ENCODE data around the gene FBXL17. TPM values are rescaled to one million over a fixed set of nuclear protein-coding genes. Genes with fewer than 3 reads are reported as not detected.

FBXL17 gene
- total RNA-seq, 1 experiment from 2014 or later: 5.3 TPM

DNA sequence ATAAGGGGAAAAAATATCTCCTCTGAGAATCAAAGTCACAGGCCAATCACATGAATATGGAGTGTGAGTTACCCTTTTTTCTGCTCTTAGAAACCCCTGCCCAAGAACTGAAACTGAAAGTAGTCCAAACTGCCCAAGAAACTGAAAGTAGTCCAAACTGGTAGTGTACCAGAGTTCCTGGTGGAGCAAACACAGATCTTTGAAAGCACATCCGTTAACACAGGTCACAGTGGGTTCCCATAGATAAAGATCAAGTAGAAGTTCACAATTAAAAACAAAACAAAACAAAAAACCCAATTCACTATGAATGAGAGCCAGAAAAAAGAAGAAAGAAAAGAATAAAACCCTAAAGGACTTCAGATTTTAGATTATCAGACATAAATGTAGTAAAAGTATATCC is 378.7 kb downstream of the FBXL17 start:
- Histone ChIP-seq H3K23ac (ENCODE audit: insufficient read length, low read depth, low read length) (no peak overlapping the region), H2BK5ac (ENCODE audit: insufficient read length, low read length) (no peak overlapping the region), H3K14ac (ENCODE audit: insufficient read depth, low read length) (no peak overlapping the region), H2BK20ac (ENCODE audit: low read depth, low read length, poor library complexity, severe bottlenecking) (no peak overlapping the region), H4K5ac (ENCODE audit: insufficient read length, low read depth, low read length) (no peak overlapping the region), H3K27me3 (ENCODE audit: insufficient read depth, low read length) (no peaks in the 10 kb centered on the region), H3K4me1 (ENCODE audit: insufficient read depth, low read length) (no peaks in the 10 kb centered on the region), H3K18ac (ENCODE audit: insufficient read length, low read depth, low read length) (no peak overlapping the region), H3K4ac (ENCODE audit: low read depth, low read length) (no peak overlapping the region), H2AK5ac (ENCODE audit: insufficient read length, low read length) (no peak overlapping the region), H4K8ac (replicated peaks; ENCODE audit: insufficient read length, low read depth, low read length) (no peak overlapping the region), H2BK15ac (ENCODE audit: low read depth, low read length) (no peak overlapping the region), H3K9ac (ENCODE audit: extremely low read depth, insufficient read length, low read length) (no peak overlapping the region), H3K56ac (ENCODE audit: insufficient read length, low read depth, low read length) (no peak overlapping the region), H3K23me2 (ENCODE audit: insufficient read length, low read depth, low read length, poor library complexity, severe bottlenecking) (no peaks in the 10 kb centered on the region), H3K79me1 (ENCODE audit: insufficient read depth, low read depth, low read length, poor library complexity, severe bottlenecking) (no peaks in the 10 kb centered on the region), H3K27ac (ENCODE audit: insufficient read length, low read depth, low read length) (no peak overlapping the region), H4K91ac (ENCODE audit: insufficient read length, low read depth, low read length) (no peak overlapping the region), H3K4me2 (ENCODE audit: insufficient read depth, insufficient read length, low read length) (no peak overlapping the region), H3T11ph (ENCODE audit: low read length) (no peak overlapping the region), H2BK120ac (ENCODE audit: low read depth, low read length, poor library complexity, severe bottlenecking) (no peak overlapping the region), H3K79me2 (ENCODE audit: insufficient read depth, low read length) (no peaks in the 10 kb centered on the region), H4K20me1 (ENCODE audit: control insufficient read depth, insufficient read depth, insufficient read length) (no peaks in the 10 kb centered on the region), H3K9me3 (ENCODE audit: control insufficient read depth, low read depth, low read length) (no peaks in the 10 kb centered on the region), H2BK12ac (ENCODE audit: insufficient read length, low read depth, low read length) (no peak overlapping the region), H2AFZ (ENCODE audit: low read length) (no peak overlapping the region)
- Mint-ChIP-seq H3K27ac (peak overlapping the region in 1 of 3 experiments; percentile 19; a peak in 2 of 7 replicates), H3K27me3 (ENCODE audit: low read depth) (no peaks in the 10 kb centered on the region), H3K4me1 (peaks cover 5 to 8% of the 10 kb centered on the region in 2 experiments), H3K4me3 (no peak overlapping the region), H3K9me3 (peaks cover 1 to 5% of the 10 kb centered on the region in 2 experiments; a peak in 1 of 5 replicates), H3K36me3 (ENCODE audit: insufficient read depth in 1 of 3, low read depth in 3 of 3) (no peaks in the 10 kb centered on the region; a peak in 1 of 7 replicates)
- TF ChIP-seq, protein P1, sequence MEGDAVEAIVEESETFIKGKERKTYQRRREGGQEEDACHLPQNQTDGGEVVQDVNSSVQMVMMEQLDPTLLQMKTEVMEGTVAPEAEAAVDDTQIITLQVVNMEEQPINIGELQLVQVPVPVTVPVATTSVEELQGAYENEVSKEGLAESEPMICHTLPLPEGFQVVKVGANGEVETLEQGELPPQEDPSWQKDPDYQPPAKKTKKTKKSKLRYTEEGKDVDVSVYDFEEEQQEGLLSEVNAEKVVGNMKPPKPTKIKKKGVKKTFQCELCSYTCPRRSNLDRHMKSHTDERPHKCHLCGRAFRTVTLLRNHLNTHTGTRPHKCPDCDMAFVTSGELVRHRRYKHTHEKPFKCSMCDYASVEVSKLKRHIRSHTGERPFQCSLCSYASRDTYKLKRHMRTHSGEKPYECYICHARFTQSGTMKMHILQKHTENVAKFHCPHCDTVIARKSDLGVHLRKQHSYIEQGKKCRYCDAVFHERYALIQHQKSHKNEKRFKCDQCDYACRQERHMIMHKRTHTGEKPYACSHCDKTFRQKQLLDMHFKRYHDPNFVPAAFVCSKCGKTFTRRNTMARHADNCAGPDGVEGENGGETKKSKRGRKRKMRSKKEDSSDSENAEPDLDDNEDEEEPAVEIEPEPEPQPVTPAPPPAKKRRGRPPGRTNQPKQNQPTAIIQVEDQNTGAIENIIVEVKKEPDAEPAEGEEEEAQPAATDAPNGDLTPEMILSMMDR (conservative IDR thresholded peaks at IDR 0.05): no peak
- WGBS (ENCODE audit: extremely low coverage, insufficient read length, low lambda C conversion rate): no CpG with 5 or more reads among the region's 1 CpG
- no peak for DNase-seq
